WI38 (cell line): ENCODE data around the gene PTPN4.

Experiments
- H3K4me3 ChIP-seq: 2 replicates; pipeline ENCODE4 v1.5.1; 2011; ENCODE audit warnings: low read depth, mild to moderate bottlenecking, control low read depth, low read length
- CTCF ChIP-seq: IDR thresholded peaks from 2 replicates; pipeline ENCODE4 v1.5.1; 2012; ENCODE audit warnings: low read depth, mild to moderate bottlenecking, control low read depth, low read length

Gene PTPN4, protein sequence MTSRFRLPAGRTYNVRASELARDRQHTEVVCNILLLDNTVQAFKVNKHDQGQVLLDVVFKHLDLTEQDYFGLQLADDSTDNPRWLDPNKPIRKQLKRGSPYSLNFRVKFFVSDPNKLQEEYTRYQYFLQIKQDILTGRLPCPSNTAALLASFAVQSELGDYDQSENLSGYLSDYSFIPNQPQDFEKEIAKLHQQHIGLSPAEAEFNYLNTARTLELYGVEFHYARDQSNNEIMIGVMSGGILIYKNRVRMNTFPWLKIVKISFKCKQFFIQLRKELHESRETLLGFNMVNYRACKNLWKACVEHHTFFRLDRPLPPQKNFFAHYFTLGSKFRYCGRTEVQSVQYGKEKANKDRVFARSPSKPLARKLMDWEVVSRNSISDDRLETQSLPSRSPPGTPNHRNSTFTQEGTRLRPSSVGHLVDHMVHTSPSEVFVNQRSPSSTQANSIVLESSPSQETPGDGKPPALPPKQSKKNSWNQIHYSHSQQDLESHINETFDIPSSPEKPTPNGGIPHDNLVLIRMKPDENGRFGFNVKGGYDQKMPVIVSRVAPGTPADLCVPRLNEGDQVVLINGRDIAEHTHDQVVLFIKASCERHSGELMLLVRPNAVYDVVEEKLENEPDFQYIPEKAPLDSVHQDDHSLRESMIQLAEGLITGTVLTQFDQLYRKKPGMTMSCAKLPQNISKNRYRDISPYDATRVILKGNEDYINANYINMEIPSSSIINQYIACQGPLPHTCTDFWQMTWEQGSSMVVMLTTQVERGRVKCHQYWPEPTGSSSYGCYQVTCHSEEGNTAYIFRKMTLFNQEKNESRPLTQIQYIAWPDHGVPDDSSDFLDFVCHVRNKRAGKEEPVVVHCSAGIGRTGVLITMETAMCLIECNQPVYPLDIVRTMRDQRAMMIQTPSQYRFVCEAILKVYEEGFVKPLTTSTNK

GRCh38 chr2:119759451-119760236 lies at the start of gene PTPN4:
Gene PTPN4, plus strand, starts transcription at chr2:119759922. Its CDS starts 49,932 bp downstream, at chr2:119809854.
- TF ChIP-seq CTCF: no peak
- H3K4me3 ChIP-seq: peak within 1 kb of the TSS; percentile 85

GRCh38 chr2:119710281-119710680 lies 49.4 kb upstream of the PTPN4 start:
- H3K4me3 ChIP-seq: no peak overlapping the region
- TF ChIP-seq CTCF: no peak

DNA sequence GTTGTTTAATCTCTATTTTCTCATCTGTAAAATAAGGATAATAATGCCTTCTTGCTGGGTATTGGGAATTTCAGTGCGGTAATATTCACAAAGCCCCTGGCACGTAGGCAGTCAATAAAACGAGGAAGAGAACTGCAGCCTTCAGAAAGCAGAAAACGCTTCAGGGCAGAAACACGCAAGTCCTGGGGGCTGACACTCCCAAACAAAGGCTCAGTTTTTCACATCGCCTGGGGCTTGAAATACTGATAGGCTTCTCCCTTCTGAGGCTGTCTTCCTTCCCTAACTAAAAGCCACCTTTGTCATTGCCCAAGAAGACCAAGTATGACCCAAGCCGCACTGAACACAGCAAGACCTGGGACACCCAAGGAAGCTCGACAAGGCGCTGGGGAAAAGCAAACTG lies 48.4 kb upstream of the PTPN4 start:
- no peak for TF ChIP-seq CTCF
- H3K4me3 ChIP-seq: no peak overlapping the region

DNA sequence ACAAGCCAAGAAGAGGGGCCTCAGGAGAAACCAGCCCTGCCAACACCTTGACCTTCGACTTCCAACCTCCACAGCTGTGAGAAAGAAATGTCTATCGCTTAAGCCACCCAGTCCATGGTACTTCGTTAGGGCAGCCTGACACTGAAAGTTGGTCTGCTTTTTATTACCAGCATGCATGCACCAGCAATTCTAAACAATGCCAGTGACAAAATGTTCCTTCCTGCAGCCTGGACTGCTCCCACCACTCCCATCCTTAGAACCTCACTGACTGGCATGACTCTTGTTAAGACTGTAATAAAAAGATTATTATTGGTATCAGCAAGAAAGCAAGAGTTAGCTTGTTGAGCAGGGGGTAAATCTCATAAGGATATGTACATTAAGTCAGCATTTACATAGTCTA lies 47.2 kb upstream of the PTPN4 start:
- no peak overlapping the region for H3K4me3 ChIP-seq
- no peak for TF ChIP-seq CTCF

GRCh38 chr2:119713819-119714490 lies 45.8 kb upstream of the PTPN4 start:
- no peak for TF ChIP-seq CTCF
- H3K4me3 ChIP-seq: no peak overlapping the region

GRCh38 chr2:119715409-119716283 lies 44.1 kb upstream of the PTPN4 start:
- TF ChIP-seq CTCF: no peak
- H3K4me3 ChIP-seq: no peak overlapping the region
